Measurements from ENCODE around the gene ZNF655. TPM values are rescaled to one million over a fixed set of nuclear protein-coding genes. Genes with fewer than 3 reads are reported as not detected.
"Not testable (repeated sequence)": the region's sequence is repeated elsewhere in the genome, so short reads cannot be mapped to it uniquely, and the experiment has no call there.

ZNF655 gene
- total and polyA plus RNA-seq, 2 experiments from 2014 or later = 20.6 to 55.8 TPM

GRCh38 chr7:99579956-99580777 lies 21.7 kb downstream of the ZNF655 start:
- Histone ChIP-seq H3K4me1 (ENCODE audit: insufficient read depth) (peaks cover 20% of the 10 kb centered on the region), H3K27ac (ENCODE audit: low read depth) (peak overlapping the region; percentile 94), H3K27me3 (ENCODE audit: insufficient read depth) (no peaks in the 10 kb centered on the region; the same call in 1 of the 2 replicates), H3K79me2 (replicated peaks; ENCODE audit: insufficient read depth) (no peaks in the 10 kb centered on the region), H3K9me2 (ENCODE audit: insufficient read depth) (no peaks in the 10 kb centered on the region), H4K20me1 (replicated peaks; ENCODE audit: insufficient read depth) (no peaks in the 10 kb centered on the region), H3F3A (replicated peaks; ENCODE audit: low read depth) (0 out of 2 replicates have a peak, but pooled peaks cover 17% of the 10 kb centered on the region), H3K4me3 (peak overlapping the region; percentile 74), H3K36me3 (ENCODE audit: insufficient read depth) (no peaks in the 10 kb centered on the region), H3K4me2 (peak overlapping the region; percentile 94), H2AFZ (peak overlapping the region; percentile 100)
- Mint-ChIP-seq H3K36me3 (ENCODE audit: low read depth) (no peaks in the 10 kb centered on the region), H3K4me3 (peak overlapping the region; percentile 87), H3K27me3 (ENCODE audit: insufficient read depth, low read depth, poor library complexity) (peaks cover 5% of the 10 kb centered on the region), H3K9me3 (no peaks in the 10 kb centered on the region), H3K4me1 (peaks cover 18% of the 10 kb centered on the region), H3K27ac (peak overlapping the region; percentile 77)
- peak; percentile 92 for DNase-seq (ENCODE audit: low spot score)
- TF ChIP-seq EZH2phosphoT487 (IDR thresholded peaks at IDR 0.05; ENCODE audit: unreplicated experiment) (no peak), CTCF (conservative IDR thresholded peaks at IDR 0.05; ENCODE audit: low read depth in 2 of 2) (peak; percentile 57 to 72), POLR2AphosphoS5 (IDR thresholded peaks at IDR 0.05; ENCODE audit: low read depth) (peak; percentile 73), ZNF114 (CRISPR knock-in tag; IDR thresholded peaks at IDR 0.05) (no peak), ZNF462 (CRISPR knock-in tag; IDR thresholded peaks at IDR 0.05) (no peak), CREB1 (CRISPR knock-in tag; IDR thresholded peaks at IDR 0.05; ENCODE audit: low read depth) (0 out of 2 replicates have a peak, but pooled peaks have one; percentile 17)
- peak; percentile 89 for ATAC-seq

- peak overlapping the region; percentile 94 for H3K4me2 ChIP-seq
- not testable (repeated sequence) for ATAC-seq
- H3K4me1 ChIP-seq (ENCODE audit: insufficient read depth) = peaks cover 15% of the 10 kb centered on the region
Observed at GRCh38 chr7:99580778-99581332, 22.4 kb downstream of the ZNF655 start.

More at GRCh38 chr7:99580778-99581332, 22.4 kb downstream of the ZNF655 start:
- Mint-ChIP-seq H3K4me3 (peak overlapping the region; percentile 87), H3K27ac (peak overlapping the region; percentile 77; the same call in 1 of the 2 replicates), H3K4me1 (peaks cover 12% of the 10 kb centered on the region)
- H4K20me1 ChIP-seq (replicated peaks; ENCODE audit: insufficient read depth); H3K9me2 ChIP-seq (ENCODE audit: insufficient read depth); H3K9me3 Mint-ChIP-seq; H3K79me2 ChIP-seq (replicated peaks; ENCODE audit: insufficient read depth); H3K27me3 Mint-ChIP-seq (ENCODE audit: insufficient read depth, low read depth, poor library complexity); DNase-seq (ENCODE audit: low spot score); H3K36me3 ChIP-seq (ENCODE audit: insufficient read depth); H3K27me3 ChIP-seq (ENCODE audit: insufficient read depth); H3K36me3 Mint-ChIP-seq (ENCODE audit: low read depth): not testable (repeated sequence)
- peak overlapping the region; percentile 74 for H3K4me3 ChIP-seq
- peak overlapping the region; percentile 100 for H2AFZ ChIP-seq
- peak overlapping the region; percentile 94 for H3K27ac ChIP-seq (ENCODE audit: low read depth)
- 0 out of 2 replicates have a peak, but pooled peaks cover 17% of the 10 kb centered on the region for H3F3A ChIP-seq (replicated peaks; ENCODE audit: low read depth)

All from GM23338 (cell line).